Measurements from ENCODE around the gene SUSD2. TPM values are rescaled to one million over a fixed set of nuclear protein-coding genes. Genes with fewer than 3 reads are reported as not detected.

SUSD2 gene
- total RNA-seq, 2 donors from 2014 or later = 4.2 to 7.6 TPM

GRCh38 chr22:24170632-24171031 is 10.7 kb upstream of the SUSD2 start:
- DNase-seq = no peak
- WGBS, 2 donors = 74% methylated on average over 5 of the region's 5 CpGs; no CpG with 5 or more reads in 1 of the 2 donors
- ATAC-seq = no peak
- intact Hi-C loops (cut with DNase I) = no loop called here
- TF ChIP-seq POLR2A (IDR thresholded peaks at IDR 0.05) (no peak), CTCF (IDR thresholded peaks at IDR 0.05) (no peak)
- no peaks in the 10 kb centered on the region for H3K4me1 ChIP-seq
- no peak overlapping the region for H3K4me3 ChIP-seq
- H3K9me3 ChIP-seq = no peaks in the 10 kb centered on the region
- no peaks in the 10 kb centered on the region for H3K27me3 ChIP-seq
- peaks cover 0 to 36% of the 10 kb centered on the region in 2 donors for H3K36me3 ChIP-seq (replicated peaks in 1 of 2; ENCODE audit: insufficient read depth in 1 of 2, low read depth in 2 of 2)
- no peak overlapping the region for H3K27ac ChIP-seq

GRCh38 chr22:24171822-24172221 is 9.5 kb upstream of the SUSD2 start:
- Histone ChIP-seq H3K9me3 (no peaks in the 10 kb centered on the region), H3K4me1 (no peaks in the 10 kb centered on the region), H3K27me3 (no peaks in the 10 kb centered on the region), H3K27ac (no peak overlapping the region), H3K36me3 (replicated peaks in 1 of 2; ENCODE audit: insufficient read depth in 1 of 2, low read depth in 2 of 2) (peaks cover 0 to 29% of the 10 kb centered on the region in 2 donors), H3K4me3 (no peak overlapping the region)
- intact Hi-C loops (cut with DNase I) = no loop called here
- WGBS, 2 donors = 93 to 100% methylated on average over 7 to 12 of the region's 12 CpGs
- no peak for TF ChIP-seq POLR2A (IDR thresholded peaks at IDR 0.05)
- no peak for TF ChIP-seq CTCF (IDR thresholded peaks at IDR 0.05)
- no peak for DNase-seq
- ATAC-seq = no peak

GRCh38 chr22:24175160-24175808 is 6.0 kb upstream of the SUSD2 start:
- H3K27me3 ChIP-seq = no peaks in the 10 kb centered on the region
- H3K36me3 ChIP-seq (replicated peaks in 1 of 2; ENCODE audit: insufficient read depth in 1 of 2, low read depth in 2 of 2) = peaks cover 0 to 12% of the 10 kb centered on the region in 2 donors
- ATAC-seq (peak; percentile 69), DNase-seq (peak; percentile 75 to 83 (median 78))
- H3K9me3 ChIP-seq = no peaks in the 10 kb centered on the region
- H3K4me3 ChIP-seq = no peak overlapping the region
- H3K4me1 ChIP-seq = no peaks in the 10 kb centered on the region
- H3K27ac ChIP-seq = no peak overlapping the region
- WGBS, 2 donors = 33 to 63% methylated on average over 5 to 11 of the region's 11 CpGs
- intact Hi-C loops (cut with DNase I) = no loop called here
- TF ChIP-seq POLR2A (IDR thresholded peaks at IDR 0.05) = no peak
- TF ChIP-seq CTCF (IDR thresholded peaks at IDR 0.05) = peak; percentile 59 to 80 (median 73)

- TF ChIP-seq CTCF (IDR thresholded peaks at IDR 0.05) (no peak), POLR2A (IDR thresholded peaks at IDR 0.05) (no peak)
- peaks cover 0 to 12% of the 10 kb centered on the region in 2 donors for H3K36me3 ChIP-seq (replicated peaks in 1 of 2; ENCODE audit: insufficient read depth in 1 of 2, low read depth in 2 of 2)
- intact Hi-C loops (cut with DNase I) = no loop called here
- WGBS, 2 donors = 94 to 100% methylated on average over 1 to 6 of the region's 11 CpGs
- no peak overlapping the region for H3K4me3 ChIP-seq
- no peaks in the 10 kb centered on the region for H3K9me3 ChIP-seq
- ATAC-seq (no peak), DNase-seq (no peak)
- no peaks in the 10 kb centered on the region for H3K27me3 ChIP-seq
- H3K27ac ChIP-seq = no peak overlapping the region
- no peaks in the 10 kb centered on the region for H3K4me1 ChIP-seq
Observed at GRCh38 chr22:24176040-24176439, 5.2 kb upstream of the SUSD2 start.

GRCh38 chr22:24176630-24177029 is 4.7 kb upstream of the SUSD2 start:
- no peak for TF ChIP-seq POLR2A (IDR thresholded peaks at IDR 0.05)
- no peak for TF ChIP-seq CTCF (IDR thresholded peaks at IDR 0.05)
- no peak for DNase-seq
- WGBS, 2 donors = 92 to 98% methylated on average over 8 to 10 of the region's 10 CpGs
- peaks cover 3% of the 10 kb centered on the region for H3K4me1 ChIP-seq
- H3K27me3 ChIP-seq = no peaks in the 10 kb centered on the region
- no peak overlapping the region for H3K4me3 ChIP-seq
- H3K27ac ChIP-seq = no peak overlapping the region
- intact Hi-C loops (cut with DNase I) = no loop called here
- peaks cover 0 to 12% of the 10 kb centered on the region in 2 donors for H3K36me3 ChIP-seq (replicated peaks in 1 of 2; ENCODE audit: insufficient read depth in 1 of 2, low read depth in 2 of 2)
- H3K9me3 ChIP-seq = no peaks in the 10 kb centered on the region
- ATAC-seq = no peak
